GM12878 (cell line): ENCODE data around the gene PTGES2.

Experiments used
- CTCF ChIP-seq, 3 experiments: IDR thresholded peaks in 2 of 3; conservative IDR thresholded peaks in 1 of 3; 2 replicates each; pipeline ENCODE4 v1.5.1; 2011; ENCODE audit warnings: low read depth in 3 of 3, low read length in 3 of 3, mild to moderate bottlenecking in 3 of 3, control low read depth in 2 of 3, moderate library complexity in 2 of 3, inconsistent platforms in 1 of 3, mixed read lengths in 1 of 3; ENCODE audit not compliant: control insufficient read depth in 2 of 3, insufficient read depth in 1 of 3; ENCODE audit errors: extremely low read depth in 1 of 3
- SP1 ChIP-seq: IDR thresholded peaks from one replicate; pipeline ENCODE4 v1.6.1; 2011; ENCODE audit warnings: low read depth, low read length

- no peak for TF ChIP-seq CTCF (IDR thresholded peaks at IDR 0.05 in 2 of 3, conservative IDR thresholded peaks at IDR 0.05 in 1 of 3; ENCODE audit: control insufficient read depth in 2 of 3, extremely low read depth in 1 of 3, insufficient read depth in 1 of 3, low read depth in 3 of 3, low read length in 3 of 3)
- no peak for TF ChIP-seq SP1
Measured at GRCh38 chr9:128116104-128117083, 11.1 kb downstream of the PTGES2 start.
